Measurements from ENCODE around the gene EZH2. TPM values are rescaled to one million over a fixed set of nuclear protein-coding genes. Genes with fewer than 3 reads are reported as not detected.

EZH2 gene
- total and polyA plus RNA-seq, 7 donors = 0.71 to 14.6 (median 1.9) TPM

DNA sequence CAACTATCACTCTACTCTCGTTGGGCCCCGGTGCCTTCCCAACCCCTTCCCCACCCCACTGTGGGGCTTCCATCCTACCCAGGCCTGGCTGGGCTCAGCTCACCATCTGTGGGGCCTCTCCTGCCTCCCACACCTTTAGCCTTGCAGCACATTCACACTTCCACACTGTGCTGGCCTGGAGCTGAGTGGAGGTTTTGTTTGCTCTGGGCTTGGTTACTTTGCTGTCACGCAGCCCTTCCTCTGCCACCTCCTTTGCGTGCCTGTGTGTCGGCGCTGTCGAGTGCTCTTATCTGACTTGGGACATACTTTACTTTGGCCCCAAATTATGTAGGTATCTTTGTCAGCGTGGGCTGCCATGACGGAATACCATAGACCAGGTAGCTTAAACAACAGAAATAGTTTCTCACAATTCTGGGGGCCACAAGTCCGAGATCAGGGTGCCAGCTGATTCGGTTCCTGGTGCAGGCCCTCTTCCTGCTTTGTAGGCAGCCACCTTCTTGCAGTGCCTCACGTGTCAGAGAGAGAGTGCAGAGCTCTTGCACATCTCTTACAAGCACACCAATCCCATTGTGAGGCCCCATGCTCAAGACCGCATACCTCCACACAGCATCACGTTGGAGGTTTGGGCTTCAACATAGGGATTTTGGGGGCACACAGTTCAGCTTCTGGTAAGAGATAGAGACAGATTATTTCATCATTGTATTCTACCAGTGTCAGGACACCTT, 96.4 kb downstream of the EZH2 start:
- no peak for TF ChIP-seq EP300 (IDR thresholded peaks at IDR 0.05)
- no peak for TF ChIP-seq POLR2A (IDR thresholded peaks at IDR 0.05)
- TF ChIP-seq, protein P1, sequence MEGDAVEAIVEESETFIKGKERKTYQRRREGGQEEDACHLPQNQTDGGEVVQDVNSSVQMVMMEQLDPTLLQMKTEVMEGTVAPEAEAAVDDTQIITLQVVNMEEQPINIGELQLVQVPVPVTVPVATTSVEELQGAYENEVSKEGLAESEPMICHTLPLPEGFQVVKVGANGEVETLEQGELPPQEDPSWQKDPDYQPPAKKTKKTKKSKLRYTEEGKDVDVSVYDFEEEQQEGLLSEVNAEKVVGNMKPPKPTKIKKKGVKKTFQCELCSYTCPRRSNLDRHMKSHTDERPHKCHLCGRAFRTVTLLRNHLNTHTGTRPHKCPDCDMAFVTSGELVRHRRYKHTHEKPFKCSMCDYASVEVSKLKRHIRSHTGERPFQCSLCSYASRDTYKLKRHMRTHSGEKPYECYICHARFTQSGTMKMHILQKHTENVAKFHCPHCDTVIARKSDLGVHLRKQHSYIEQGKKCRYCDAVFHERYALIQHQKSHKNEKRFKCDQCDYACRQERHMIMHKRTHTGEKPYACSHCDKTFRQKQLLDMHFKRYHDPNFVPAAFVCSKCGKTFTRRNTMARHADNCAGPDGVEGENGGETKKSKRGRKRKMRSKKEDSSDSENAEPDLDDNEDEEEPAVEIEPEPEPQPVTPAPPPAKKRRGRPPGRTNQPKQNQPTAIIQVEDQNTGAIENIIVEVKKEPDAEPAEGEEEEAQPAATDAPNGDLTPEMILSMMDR (IDR thresholded peaks at IDR 0.05) = no peak
- TF ChIP-seq POLR2AphosphoS5 (IDR thresholded peaks at IDR 0.05) = no peak
- no peak for DNase-seq
- H3K4me3 ChIP-seq = no peak overlapping the region
- H3K9me3 ChIP-seq = no peaks in the 10 kb centered on the region
- no peaks in the 10 kb centered on the region for H3K4me1 ChIP-seq
- intact Hi-C loops (cut with DNase I) = no loop called here
- WGBS, 2 donors = 95% methylated on average over 14 of the region's 14 CpGs
- H3K36me3 ChIP-seq = peaks cover 45 to 100% (median 62%) of the 10 kb centered on the region in 4 donors
- no peak overlapping the region for H3K27ac ChIP-seq
- no peaks in the 10 kb centered on the region for H3K27me3 ChIP-seq

DNA sequence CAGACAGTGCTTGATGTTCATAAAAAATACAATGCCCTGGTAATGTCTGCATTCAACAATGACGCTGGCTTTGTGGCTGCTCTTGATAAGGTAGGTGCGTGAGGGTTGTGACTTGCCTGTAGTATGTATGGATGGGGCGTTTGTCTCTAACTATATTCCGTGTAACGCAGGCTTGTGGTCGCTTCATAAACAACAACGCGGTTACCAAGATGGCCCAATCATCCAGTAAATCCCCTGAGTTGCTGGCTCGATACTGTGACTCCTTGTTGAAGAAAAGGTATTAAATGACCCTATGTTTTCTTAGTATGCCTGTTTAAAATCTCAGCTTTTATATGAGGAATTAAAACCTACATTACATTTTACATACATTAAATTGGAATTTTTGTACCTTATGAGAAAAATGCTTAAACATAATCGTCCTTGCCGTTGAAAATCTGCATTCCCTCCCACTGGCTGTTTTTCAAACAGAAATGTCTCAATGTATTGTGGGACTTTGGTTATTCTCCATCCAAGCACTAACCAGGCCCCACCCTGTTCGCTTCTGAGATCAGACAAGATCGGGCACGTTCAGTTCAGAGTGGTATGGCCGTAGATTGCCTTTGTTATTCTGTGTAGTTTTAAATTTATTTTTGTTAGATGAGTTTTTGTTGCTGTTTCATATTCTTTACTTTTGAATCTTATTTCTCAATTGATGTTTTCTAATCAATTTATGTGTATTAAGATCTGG, 100.1 kb downstream of the EZH2 start:
- H3K4me1 ChIP-seq = no peaks in the 10 kb centered on the region
- H3K36me3 ChIP-seq = peaks cover 26 to 95% (median 36%) of the 10 kb centered on the region in 4 donors
- H3K9me3 ChIP-seq = no peaks in the 10 kb centered on the region
- DNase-seq = no peak
- H3K27ac ChIP-seq = no peak overlapping the region
- no peak overlapping the region for H3K4me3 ChIP-seq
- TF ChIP-seq POLR2A (IDR thresholded peaks at IDR 0.05) = no peak
- TF ChIP-seq, protein P1 (IDR thresholded peaks at IDR 0.05) = no peak
- intact Hi-C loops (cut with DNase I) = no loop called here
- no peaks in the 10 kb centered on the region for H3K27me3 ChIP-seq
- 93 to 96% methylated on average over 15 of the region's 15 CpGs for WGBS, 2 donors

DNA sequence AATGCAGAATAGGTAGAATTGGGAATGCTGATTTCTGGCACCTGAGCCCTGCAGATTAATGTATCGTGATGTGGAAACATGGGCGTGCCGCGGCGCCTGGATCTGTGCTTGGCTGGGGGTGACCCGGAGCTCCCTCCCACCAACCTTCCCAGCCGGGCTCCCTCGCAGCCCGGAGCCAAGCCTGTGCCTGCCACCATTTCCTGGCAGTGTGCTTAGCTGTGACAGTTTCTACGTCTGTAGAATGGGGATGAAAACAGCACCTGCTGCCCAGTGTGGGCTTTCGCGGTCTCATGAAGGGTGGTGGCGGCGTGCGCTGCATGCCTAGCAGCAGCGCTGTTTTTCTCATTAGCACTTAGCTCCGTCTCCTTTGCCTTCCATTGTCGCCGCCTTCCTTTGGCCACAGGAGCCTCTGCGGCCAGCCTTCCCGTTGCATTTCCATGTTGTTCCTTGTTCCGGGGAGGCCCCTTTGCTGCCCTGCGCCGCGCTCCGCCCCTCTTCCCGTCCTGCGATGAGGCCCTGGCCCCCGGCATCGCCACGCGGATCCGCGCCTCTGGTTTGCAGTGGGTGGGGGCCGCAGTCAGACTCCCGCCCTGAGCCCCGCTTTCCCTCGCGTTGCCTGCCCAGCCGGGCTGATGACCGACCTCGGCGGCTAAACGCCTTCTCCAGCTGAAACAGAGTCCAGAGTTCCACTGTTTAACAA, 101.2 kb downstream of the EZH2 start:
- no peaks in the 10 kb centered on the region for H3K27me3 ChIP-seq
- no peak for TF ChIP-seq POLR2AphosphoS5 (IDR thresholded peaks at IDR 0.05)
- TF ChIP-seq EP300 (IDR thresholded peaks at IDR 0.05) = no peak
- no peak for TF ChIP-seq POLR2A (IDR thresholded peaks at IDR 0.05)
- no peak for DNase-seq
- no peaks in the 10 kb centered on the region for H3K9me3 ChIP-seq
- no peaks in the 10 kb centered on the region for H3K4me1 ChIP-seq
- 83 to 84% methylated on average over 44 of the region's 44 CpGs for WGBS, 2 donors
- peaks cover 15 to 92% (median 28%) of the 10 kb centered on the region in 4 donors for H3K36me3 ChIP-seq
- no peak overlapping the region for H3K4me3 ChIP-seq
- intact Hi-C loops (cut with DNase I) = no loop called here
- H3K27ac ChIP-seq = no peak overlapping the region

DNA sequence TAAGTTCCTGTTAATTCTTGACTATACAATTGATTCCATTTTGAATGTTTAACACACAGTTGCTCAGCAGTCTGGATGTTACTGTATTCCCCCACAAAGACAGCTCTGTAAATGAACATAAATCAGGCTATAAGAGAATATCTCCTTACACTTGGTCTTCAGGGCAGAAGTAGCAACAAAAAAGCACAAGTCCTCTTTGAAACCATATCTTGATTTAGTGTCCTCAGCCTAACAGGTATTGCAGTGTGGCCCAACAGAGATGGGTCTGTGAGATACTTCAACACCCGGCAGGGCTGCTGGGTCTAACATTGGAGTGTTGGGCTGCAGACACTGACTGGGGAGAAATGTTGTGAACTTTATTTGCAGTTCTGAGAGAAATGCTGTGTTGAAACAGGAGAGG, 109.6 kb downstream of the EZH2 start:
- Histone ChIP-seq H3K9me3 (no peaks in the 10 kb centered on the region), H3K27me3 (no peaks in the 10 kb centered on the region), H3K36me3 (peaks cover 2 to 77% (median 20%) of the 10 kb centered on the region in 4 donors), H3K27ac (no peak overlapping the region), H3K4me3 (no peak overlapping the region), H3K4me1 (no peaks in the 10 kb centered on the region)
- no peak for DNase-seq
- 95 to 99% methylated on average over 1 of the region's 1 CpG for WGBS, 2 donors
- intact Hi-C loops (cut with DNase I) = loop anchor here (5.0 kb wide), 1 partner anchor 77 kb away; the partner anchor contains the start of gene CUL1
- TF ChIP-seq POLR2AphosphoS5 (IDR thresholded peaks at IDR 0.05) = no peak

DNA sequence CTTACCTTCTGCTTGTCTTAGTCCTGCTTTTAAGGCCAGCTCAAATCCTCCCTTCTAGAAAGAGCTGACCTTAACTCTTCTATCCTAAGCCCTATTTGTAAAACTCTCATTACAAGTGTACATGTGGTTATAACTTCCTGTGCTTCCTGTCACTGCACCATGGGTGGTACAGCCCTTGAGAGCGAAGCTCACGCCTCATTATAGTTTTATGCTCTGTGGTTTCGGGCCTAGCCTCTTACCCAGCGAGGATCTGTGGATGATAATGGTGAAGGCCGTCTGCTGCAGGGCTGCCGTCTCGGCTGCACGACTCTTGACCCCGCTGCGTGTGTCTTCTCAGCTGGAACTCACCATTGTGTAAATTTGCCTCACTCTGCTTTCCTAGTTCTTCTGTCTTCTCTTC, 110.8 kb downstream of the EZH2 start:
- Histone ChIP-seq H3K4me3 (no peak overlapping the region), H3K27ac (no peak overlapping the region), H3K36me3 (peaks cover 3 to 80% (median 24%) of the 10 kb centered on the region in 4 donors), H3K9me3 (no peaks in the 10 kb centered on the region), H3K4me1 (no peaks in the 10 kb centered on the region), H3K27me3 (no peaks in the 10 kb centered on the region)
- intact Hi-C loops (cut with DNase I) = loop anchor here (5.0 kb wide), 1 partner anchor 76 kb away; the partner anchor contains the start of gene CUL1
- WGBS, 2 donors = 51 to 87% methylated on average over 10 of the region's 10 CpGs
- TF ChIP-seq, protein P1 (IDR thresholded peaks at IDR 0.05) = no peak
- TF ChIP-seq POLR2A (IDR thresholded peaks at IDR 0.05) = no peak
- no peak for DNase-seq

All from sigmoid colon (tissue), 7 donors.